Measurements from ENCODE around the gene PCSK5.
"Not testable (repeated sequence)": the region's sequence is repeated elsewhere in the genome, so short reads cannot be mapped to it uniquely, and the experiment has no call there.

Gene PCSK5

GRCh38 chr9:76067696-76068095 lies 177.2 kb downstream of the PCSK5 start:
- Histone ChIP-seq H3K27me3 (ENCODE audit: control insufficient read depth, insufficient read depth, low read length) (no peaks in the 10 kb centered on the region), H3K36me3 (ENCODE audit: control insufficient read depth, insufficient read depth, low read length) (no peaks in the 10 kb centered on the region), H3K4me1 (ENCODE audit: control insufficient read depth, insufficient read depth, low read length) (no peaks in the 10 kb centered on the region), H3K9me3 (ENCODE audit: control insufficient read depth, insufficient read depth, low read length) (no peaks in the 10 kb centered on the region), H3K27ac (ENCODE audit: low read depth, low read length) (no peak overlapping the region), H3K4me3 (ENCODE audit: low read depth, low read length) (no peak overlapping the region), H3K9ac (ENCODE audit: low read depth, low read length) (no peak overlapping the region)

- 0 out of 2 replicates have a peak, but pooled peaks cover 6% of the 10 kb centered on the region for H3K36me3 ChIP-seq (ENCODE audit: control insufficient read depth, insufficient read depth, low read length)
- H3K9me3 ChIP-seq (ENCODE audit: control insufficient read depth, insufficient read depth, low read length) = no peaks in the 10 kb centered on the region
- no peak overlapping the region for H3K27ac ChIP-seq (ENCODE audit: low read depth, low read length)
- no peak overlapping the region for H3K4me3 ChIP-seq (ENCODE audit: low read depth, low read length)
- H3K9ac ChIP-seq (ENCODE audit: low read depth, low read length) = no peak overlapping the region
- H3K27me3 ChIP-seq (ENCODE audit: control insufficient read depth, insufficient read depth, low read length) = no peaks in the 10 kb centered on the region
- H3K4me1 ChIP-seq (ENCODE audit: control insufficient read depth, insufficient read depth, low read length) = no peaks in the 10 kb centered on the region
Measured at GRCh38 chr9:76077537-76077936, 187.1 kb downstream of the PCSK5 start.

GRCh38 chr9:76081281-76081680 lies 190.8 kb downstream of the PCSK5 start:
- H3K4me3 ChIP-seq (ENCODE audit: low read depth, low read length); H3K27ac ChIP-seq (ENCODE audit: low read depth, low read length); H3K4me1 ChIP-seq (ENCODE audit: control insufficient read depth, insufficient read depth, low read length); H3K36me3 ChIP-seq (ENCODE audit: control insufficient read depth, insufficient read depth, low read length); H3K9me3 ChIP-seq (ENCODE audit: control insufficient read depth, insufficient read depth, low read length); H3K27me3 ChIP-seq (ENCODE audit: control insufficient read depth, insufficient read depth, low read length); H3K9ac ChIP-seq (ENCODE audit: low read depth, low read length): not testable (repeated sequence)

GRCh38 chr9:76082057-76082456 lies 191.6 kb downstream of the PCSK5 start:
- Histone ChIP-seq H3K4me3 (ENCODE audit: low read depth, low read length) (no peak overlapping the region), H3K27ac (ENCODE audit: low read depth, low read length) (no peak overlapping the region), H3K9ac (ENCODE audit: low read depth, low read length) (no peak overlapping the region), H3K27me3 (ENCODE audit: control insufficient read depth, insufficient read depth, low read length) (no peaks in the 10 kb centered on the region), H3K9me3 (ENCODE audit: control insufficient read depth, insufficient read depth, low read length) (no peaks in the 10 kb centered on the region), H3K36me3 (ENCODE audit: control insufficient read depth, insufficient read depth, low read length) (peaks cover 3% of the 10 kb centered on the region; the same call in 1 of the 2 replicates), H3K4me1 (ENCODE audit: control insufficient read depth, insufficient read depth, low read length) (no peaks in the 10 kb centered on the region)

- no peak overlapping the region for H3K4me3 ChIP-seq (ENCODE audit: low read depth, low read length)
- H3K36me3 ChIP-seq (ENCODE audit: control insufficient read depth, insufficient read depth, low read length) = peaks cover 3% of the 10 kb centered on the region; the same call in 1 of the 2 replicates
- no peaks in the 10 kb centered on the region for H3K27me3 ChIP-seq (ENCODE audit: control insufficient read depth, insufficient read depth, low read length)
- no peaks in the 10 kb centered on the region for H3K4me1 ChIP-seq (ENCODE audit: control insufficient read depth, insufficient read depth, low read length)
- H3K9me3 ChIP-seq (ENCODE audit: control insufficient read depth, insufficient read depth, low read length) = no peaks in the 10 kb centered on the region
- H3K27ac ChIP-seq (ENCODE audit: low read depth, low read length) = no peak overlapping the region
- no peak overlapping the region for H3K9ac ChIP-seq (ENCODE audit: low read depth, low read length)
Measured at GRCh38 chr9:76085596-76085995, 195.1 kb downstream of the PCSK5 start.

- Histone ChIP-seq H3K27ac (ENCODE audit: low read depth, low read length) (no peak overlapping the region), H3K4me3 (ENCODE audit: low read depth, low read length) (no peak overlapping the region), H3K4me1 (ENCODE audit: control insufficient read depth, insufficient read depth, low read length) (no peaks in the 10 kb centered on the region), H3K9ac (ENCODE audit: low read depth, low read length) (no peak overlapping the region), H3K9me3 (ENCODE audit: control insufficient read depth, insufficient read depth, low read length) (no peaks in the 10 kb centered on the region), H3K36me3 (ENCODE audit: control insufficient read depth, insufficient read depth, low read length) (peaks cover 3% of the 10 kb centered on the region; the same call in 1 of the 2 replicates), H3K27me3 (ENCODE audit: control insufficient read depth, insufficient read depth, low read length) (no peaks in the 10 kb centered on the region)
Measured at GRCh38 chr9:76086539-76086938, 196.1 kb downstream of the PCSK5 start.

GRCh38 chr9:76087976-76088375 lies 197.5 kb downstream of the PCSK5 start:
- no peak overlapping the region for H3K27ac ChIP-seq (ENCODE audit: low read depth, low read length)

GRCh38 chr9:76090330-76090729 lies 199.9 kb downstream of the PCSK5 start:
- 0 out of 2 replicates have a peak, but pooled peaks cover under 1% of the 10 kb centered on the region for H3K36me3 ChIP-seq (ENCODE audit: control insufficient read depth, insufficient read depth, low read length)
- H3K27ac ChIP-seq (ENCODE audit: low read depth, low read length) = no peak overlapping the region
- H3K4me3 ChIP-seq (ENCODE audit: low read depth, low read length) = no peak overlapping the region
- H3K9ac ChIP-seq (ENCODE audit: low read depth, low read length) = no peak overlapping the region
- no peaks in the 10 kb centered on the region for H3K27me3 ChIP-seq (ENCODE audit: control insufficient read depth, insufficient read depth, low read length)
- no peaks in the 10 kb centered on the region for H3K9me3 ChIP-seq (ENCODE audit: control insufficient read depth, insufficient read depth, low read length)
- no peaks in the 10 kb centered on the region for H3K4me1 ChIP-seq (ENCODE audit: control insufficient read depth, insufficient read depth, low read length)

More at GRCh38 chr9:76087976-76088375, 197.5 kb downstream of the PCSK5 start:
- H3K27me3 ChIP-seq (ENCODE audit: control insufficient read depth, insufficient read depth, low read length) = no peaks in the 10 kb centered on the region
- H3K9ac ChIP-seq (ENCODE audit: low read depth, low read length) = no peak overlapping the region
- H3K4me3 ChIP-seq (ENCODE audit: low read depth, low read length) = no peak overlapping the region
- no peaks in the 10 kb centered on the region for H3K9me3 ChIP-seq (ENCODE audit: control insufficient read depth, insufficient read depth, low read length)
- peaks cover 3% of the 10 kb centered on the region; the same call in 1 of the 2 replicates for H3K36me3 ChIP-seq (ENCODE audit: control insufficient read depth, insufficient read depth, low read length)
- H3K4me1 ChIP-seq (ENCODE audit: control insufficient read depth, insufficient read depth, low read length) = no peaks in the 10 kb centered on the region

- Histone ChIP-seq H3K4me3 (ENCODE audit: low read depth, low read length) (no peak overlapping the region), H3K9me3 (ENCODE audit: control insufficient read depth, insufficient read depth, low read length) (no peaks in the 10 kb centered on the region), H3K36me3 (ENCODE audit: control insufficient read depth, insufficient read depth, low read length) (peaks cover 6% of the 10 kb centered on the region; the same call in 1 of the 2 replicates), H3K27me3 (ENCODE audit: control insufficient read depth, insufficient read depth, low read length) (no peaks in the 10 kb centered on the region), H3K9ac (ENCODE audit: low read depth, low read length) (no peak overlapping the region), H3K27ac (ENCODE audit: low read depth, low read length) (no peak overlapping the region), H3K4me1 (ENCODE audit: control insufficient read depth, insufficient read depth, low read length) (no peaks in the 10 kb centered on the region)
Measured at GRCh38 chr9:76090909-76091308, 200.4 kb downstream of the PCSK5 start.

- no peaks in the 10 kb centered on the region for H3K4me1 ChIP-seq (ENCODE audit: control insufficient read depth, insufficient read depth, low read length)
- H3K9ac ChIP-seq (ENCODE audit: low read depth, low read length) = no peak overlapping the region
- no peak overlapping the region for H3K4me3 ChIP-seq (ENCODE audit: low read depth, low read length)
- H3K36me3 ChIP-seq (ENCODE audit: control insufficient read depth, insufficient read depth, low read length) = peaks cover 14% of the 10 kb centered on the region; the same call in 1 of the 2 replicates
- H3K27me3 ChIP-seq (ENCODE audit: control insufficient read depth, insufficient read depth, low read length) = no peaks in the 10 kb centered on the region
- H3K9me3 ChIP-seq (ENCODE audit: control insufficient read depth, insufficient read depth, low read length) = no peaks in the 10 kb centered on the region
- no peak overlapping the region for H3K27ac ChIP-seq (ENCODE audit: low read depth, low read length)
Measured at GRCh38 chr9:76092572-76092971, 202.1 kb downstream of the PCSK5 start.

- H3K9ac ChIP-seq (ENCODE audit: low read depth, low read length) = no peak overlapping the region
- no peak overlapping the region for H3K27ac ChIP-seq (ENCODE audit: low read depth, low read length)
Measured at GRCh38 chr9:76095585-76095984, 205.1 kb downstream of the PCSK5 start.

More at GRCh38 chr9:76095585-76095984, 205.1 kb downstream of the PCSK5 start:
- Histone ChIP-seq H3K9me3 (ENCODE audit: control insufficient read depth, insufficient read depth, low read length) (no peaks in the 10 kb centered on the region), H3K36me3 (ENCODE audit: control insufficient read depth, insufficient read depth, low read length) (peaks cover 24% of the 10 kb centered on the region; the same call in 1 of the 2 replicates), H3K4me1 (ENCODE audit: control insufficient read depth, insufficient read depth, low read length) (peaks cover 2% of the 10 kb centered on the region; the same call in 1 of the 2 replicates), H3K27me3 (ENCODE audit: control insufficient read depth, insufficient read depth, low read length) (no peaks in the 10 kb centered on the region), H3K4me3 (ENCODE audit: low read depth, low read length) (no peak overlapping the region)
